Panc1 (cell line): ENCODE data around the gene ACOXL. TPM values are rescaled to one million over a fixed set of nuclear protein-coding genes. Genes with fewer than 3 reads are reported as not detected.

Source experiments
- ATAC-seq: fragments of 200-7000 bp; cut with Tn5 transposase; 2 replicates; pipeline ENCODE4 v1.9.1; 2020; ENCODE audit warnings: mild to moderate bottlenecking, moderate library complexity
- BruUV-seq: library from RNA; stranded (reverse); fragments of 400-500 nt; replicated peaks from 2 replicates; lab custom pipeline; 2021; lab: Mats Ljungman, UMichigan
- CTCF ChIA-PET: fragments of 300-600 bp; sonication (Branson Sonifier 250); formaldehyde crosslinking; loops from one replicate; lab custom pipeline; 2022; ENCODE audit warnings: antibody characterized with exemption; lab: Charles Lee
- POLR2A ChIA-PET: fragments of 300-600 bp; sonication (Branson Sonifier 250); formaldehyde crosslinking; loops from one replicate; lab custom pipeline; 2022; ENCODE audit warnings: antibody characterized with exemption; lab: Charles Lee
- DNase-seq: peaks from one replicate; pipeline ENCODE4 v3.0.0-alpha.2; 2010; ENCODE audit warnings: low read depth, low spot score
- H3K27ac ChIP-seq: 2 replicates; pipeline ENCODE4 v1.5.1; 2011; ENCODE audit warnings: mild to moderate bottlenecking, low read length, inconsistent platforms
- H3K27me3 ChIP-seq: fragments of 200-500 bp; sonication (Bioruptor generic); 2 replicates; pipeline ENCODE4 v1.6.0; 2014; ENCODE audit warnings: low read length, inconsistent platforms; ENCODE audit not compliant: control insufficient read depth, insufficient read depth
- H3K36me3 ChIP-seq: fragments of 200-500 bp; sonication (Bioruptor generic); 2 replicates; pipeline ENCODE4 v1.5.1; 2014; ENCODE audit warnings: inconsistent platforms, mild to moderate bottlenecking, low read length, moderate library complexity; ENCODE audit not compliant: control insufficient read depth, insufficient read depth
- H3K4me1 ChIP-seq: 2 replicates; pipeline ENCODE4 v1.5.1; 2011; ENCODE audit warnings: inconsistent platforms, mild to moderate bottlenecking, low read length, moderate library complexity; ENCODE audit not compliant: control insufficient read depth, insufficient read depth
- H3K4me3 ChIP-seq, 2 experiments: 2 replicates each; pipeline ENCODE4 v1.5.1; 2011 to 2012; ENCODE audit warnings: low read depth in 2 of 2, low read length in 2 of 2, mild to moderate bottlenecking in 2 of 2, inconsistent platforms in 1 of 2, moderate library complexity in 1 of 2
- H3K9me3 ChIP-seq: fragments of 200-500 bp; sonication (Bioruptor generic); 2 replicates; pipeline ENCODE4 v1.5.1; 2014; ENCODE audit warnings: low read depth, mild to moderate bottlenecking, inconsistent platforms, low read length, moderate library complexity; ENCODE audit not compliant: control insufficient read depth, insufficient read depth
- POLR2AphosphoS5 ChIP-seq: IDR thresholded peaks from 2 replicates; pipeline ENCODE4 v1.6.1; 2012; ENCODE audit warnings: mild to moderate bottlenecking, low read depth, low read length, moderate library complexity
- SIN3A ChIP-seq: IDR thresholded peaks from 2 replicates; pipeline ENCODE4 v1.6.1; 2012; ENCODE audit warnings: low read depth, mild to moderate bottlenecking, low read length, moderate library complexity, borderline replicate concordance; ENCODE audit not compliant: insufficient read depth
- TCF7L2 ChIP-seq: IDR thresholded peaks from 2 replicates; pipeline ENCODE4 v1.6.1; 2011; ENCODE audit warnings: mild to moderate bottlenecking, low read depth, low read length, inconsistent platforms
- in situ Hi-C: cut with HindIII; loops from 2 replicates; pipeline ENCODE4 v1.10.0; 2016; ENCODE audit warnings: low sequenced_read_pairs, low pct_unique_long_range_greater_than_20kb
- intact Hi-C: fragments of 100-400 bp; cut with micrococcal nuclease; formaldehyde crosslinking; loops from one replicate; pipeline ENCODE4 v1.10.0; 2022; ENCODE audit not compliant: unreplicated experiment
- total RNA-seq: library from RNA; stranded (reverse); gene quantifications from one replicate; pipeline ENCODE4 v1.2.1, GENCODE V29; 2021; ENCODE audit not compliant: unreplicated experiment
- TF ChIP-seq, protein P1 (sequence below): fragments of 450-650 bp; IDR thresholded peaks from 2 replicates; pipeline ENCODE4 v1.5.1; 2017; ENCODE audit warnings: mild to moderate bottlenecking
- TF ChIP-seq, protein P2 (sequence below), 2 experiments: IDR thresholded peaks; 2 replicates each; pipeline ENCODE4 v1.6.1; 2011 to 2012; ENCODE audit warnings: low read depth in 2 of 2, control low read depth in 1 of 2, low read length in 1 of 2, mild to moderate bottlenecking in 1 of 2, moderate library complexity in 1 of 2; ENCODE audit not compliant: insufficient read depth in 1 of 2

The ACOXL gene
- total RNA-seq, 1 experiment from 2014 or later = 4.9 TPM

DNA sequence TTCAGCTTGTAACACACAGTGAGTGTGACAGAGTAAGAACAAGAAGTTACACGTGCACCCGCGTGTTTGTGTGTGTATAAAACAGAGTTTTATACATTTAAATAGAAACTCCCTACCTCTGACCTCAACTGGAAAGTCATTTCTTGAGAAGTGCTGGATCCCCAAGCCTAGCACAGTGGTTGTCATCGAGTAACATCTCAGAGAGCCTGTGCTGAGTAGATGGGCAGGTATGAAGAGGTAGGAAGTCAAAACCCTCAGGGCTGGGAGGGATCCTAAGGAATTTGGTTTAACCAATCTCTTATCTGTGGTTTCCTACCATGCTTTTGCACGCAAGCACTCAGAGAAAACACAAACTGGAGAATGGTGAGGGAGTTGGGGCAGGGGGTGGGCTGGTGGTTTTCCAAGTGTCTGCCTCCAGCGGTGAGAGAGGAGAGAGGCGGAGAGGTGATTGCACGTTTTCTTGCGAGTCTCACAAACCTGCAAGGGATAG, 9.2 kb downstream of the ACOXL start:
- intact Hi-C loops (no loop called here), in situ Hi-C loops (no loop called here)
- H3K9me3 ChIP-seq = no peaks in the 10 kb centered on the region; the same call in 1 of the 2 replicates
- H3K36me3 ChIP-seq = no peaks in the 10 kb centered on the region
- DNase-seq (no peak), ATAC-seq (peak; percentile 81)
- POLR2A ChIA-PET = no interaction called here
- TF ChIP-seq POLR2AphosphoS5 (no peak), SIN3A (no peak), TCF7L2 (no peak)
- TF ChIP-seq, protein P1, sequence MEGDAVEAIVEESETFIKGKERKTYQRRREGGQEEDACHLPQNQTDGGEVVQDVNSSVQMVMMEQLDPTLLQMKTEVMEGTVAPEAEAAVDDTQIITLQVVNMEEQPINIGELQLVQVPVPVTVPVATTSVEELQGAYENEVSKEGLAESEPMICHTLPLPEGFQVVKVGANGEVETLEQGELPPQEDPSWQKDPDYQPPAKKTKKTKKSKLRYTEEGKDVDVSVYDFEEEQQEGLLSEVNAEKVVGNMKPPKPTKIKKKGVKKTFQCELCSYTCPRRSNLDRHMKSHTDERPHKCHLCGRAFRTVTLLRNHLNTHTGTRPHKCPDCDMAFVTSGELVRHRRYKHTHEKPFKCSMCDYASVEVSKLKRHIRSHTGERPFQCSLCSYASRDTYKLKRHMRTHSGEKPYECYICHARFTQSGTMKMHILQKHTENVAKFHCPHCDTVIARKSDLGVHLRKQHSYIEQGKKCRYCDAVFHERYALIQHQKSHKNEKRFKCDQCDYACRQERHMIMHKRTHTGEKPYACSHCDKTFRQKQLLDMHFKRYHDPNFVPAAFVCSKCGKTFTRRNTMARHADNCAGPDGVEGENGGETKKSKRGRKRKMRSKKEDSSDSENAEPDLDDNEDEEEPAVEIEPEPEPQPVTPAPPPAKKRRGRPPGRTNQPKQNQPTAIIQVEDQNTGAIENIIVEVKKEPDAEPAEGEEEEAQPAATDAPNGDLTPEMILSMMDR = no peak
- TF ChIP-seq, protein P2, sequence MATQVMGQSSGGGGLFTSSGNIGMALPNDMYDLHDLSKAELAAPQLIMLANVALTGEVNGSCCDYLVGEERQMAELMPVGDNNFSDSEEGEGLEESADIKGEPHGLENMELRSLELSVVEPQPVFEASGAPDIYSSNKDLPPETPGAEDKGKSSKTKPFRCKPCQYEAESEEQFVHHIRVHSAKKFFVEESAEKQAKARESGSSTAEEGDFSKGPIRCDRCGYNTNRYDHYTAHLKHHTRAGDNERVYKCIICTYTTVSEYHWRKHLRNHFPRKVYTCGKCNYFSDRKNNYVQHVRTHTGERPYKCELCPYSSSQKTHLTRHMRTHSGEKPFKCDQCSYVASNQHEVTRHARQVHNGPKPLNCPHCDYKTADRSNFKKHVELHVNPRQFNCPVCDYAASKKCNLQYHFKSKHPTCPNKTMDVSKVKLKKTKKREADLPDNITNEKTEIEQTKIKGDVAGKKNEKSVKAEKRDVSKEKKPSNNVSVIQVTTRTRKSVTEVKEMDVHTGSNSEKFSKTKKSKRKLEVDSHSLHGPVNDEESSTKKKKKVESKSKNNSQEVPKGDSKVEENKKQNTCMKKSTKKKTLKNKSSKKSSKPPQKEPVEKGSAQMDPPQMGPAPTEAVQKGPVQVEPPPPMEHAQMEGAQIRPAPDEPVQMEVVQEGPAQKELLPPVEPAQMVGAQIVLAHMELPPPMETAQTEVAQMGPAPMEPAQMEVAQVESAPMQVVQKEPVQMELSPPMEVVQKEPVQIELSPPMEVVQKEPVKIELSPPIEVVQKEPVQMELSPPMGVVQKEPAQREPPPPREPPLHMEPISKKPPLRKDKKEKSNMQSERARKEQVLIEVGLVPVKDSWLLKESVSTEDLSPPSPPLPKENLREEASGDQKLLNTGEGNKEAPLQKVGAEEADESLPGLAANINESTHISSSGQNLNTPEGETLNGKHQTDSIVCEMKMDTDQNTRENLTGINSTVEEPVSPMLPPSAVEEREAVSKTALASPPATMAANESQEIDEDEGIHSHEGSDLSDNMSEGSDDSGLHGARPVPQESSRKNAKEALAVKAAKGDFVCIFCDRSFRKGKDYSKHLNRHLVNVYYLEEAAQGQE (IDR thresholded peaks at IDR 0.05; ENCODE audit: insufficient read depth in 1 of 2, low read depth in 2 of 2, low read length in 1 of 2) = no peak
- BruUV-seq = no TSS peak
- H3K4me1 ChIP-seq = no peaks in the 10 kb centered on the region; the same call in 1 of the 2 replicates
- H3K27ac ChIP-seq = peak overlapping the region; percentile 0; the same call in 1 of the 2 replicates
- no peak overlapping the region for H3K4me3 ChIP-seq
- no peaks in the 10 kb centered on the region for H3K27me3 ChIP-seq
- CTCF ChIA-PET = no interaction called here

DNA sequence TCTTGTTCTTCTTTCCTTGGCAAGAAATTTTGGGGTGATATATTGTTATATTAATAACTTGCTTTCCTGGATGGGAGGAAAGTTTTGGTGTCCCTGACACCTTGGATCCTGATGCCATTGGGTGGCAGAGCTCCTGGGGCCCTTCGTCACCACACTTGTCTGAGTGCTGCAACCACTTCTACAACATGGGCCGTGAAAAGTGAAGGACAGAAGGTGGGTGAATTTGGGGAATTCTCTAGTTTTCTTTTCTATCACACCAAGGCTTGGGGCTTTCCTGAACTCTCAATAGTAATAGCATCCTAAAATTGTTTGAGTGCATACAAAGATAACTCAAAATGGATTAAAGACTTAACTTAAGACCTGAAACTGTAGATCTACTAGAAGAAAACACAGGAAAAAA, 10.0 kb downstream of the ACOXL start:
- peaks cover under 1% of the 10 kb centered on the region for H3K4me1 ChIP-seq
- intact Hi-C loops (no loop called here), in situ Hi-C loops (no loop called here)
- DNase-seq = no peak
- no peaks in the 10 kb centered on the region; the same call in 1 of the 2 replicates for H3K9me3 ChIP-seq
- TF ChIP-seq, protein P2 (IDR thresholded peaks at IDR 0.05; ENCODE audit: insufficient read depth in 1 of 2, low read depth in 2 of 2, low read length in 1 of 2) = no peak
- TF ChIP-seq, protein P1 = no peak
- no peak for TF ChIP-seq TCF7L2
- TF ChIP-seq SIN3A = no peak
- TF ChIP-seq POLR2AphosphoS5 = no peak
- H3K4me3 ChIP-seq = no peak overlapping the region
- ChIA-PET CTCF (no interaction called here), POLR2A (no interaction called here)
- H3K27ac ChIP-seq = no peak overlapping the region
- H3K27me3 ChIP-seq = no peaks in the 10 kb centered on the region
- BruUV-seq = no TSS peak
- no peaks in the 10 kb centered on the region for H3K36me3 ChIP-seq
- ATAC-seq = no peak
